SK-N-SH (cell line): Measurements from ENCODE around the gene AFAP1L1. TPM values are rescaled to one million over a fixed set of nuclear protein-coding genes. Genes with fewer than 3 reads are reported as not detected.

Experiments used
- CTCF ChIA-PET: fragments of 300-600, 350-600 bp; formaldehyde crosslinking; extraction: SDS; loops from one replicate; lab custom pipeline; 2021; lab: Yijun Ruan, JAX
- POLR2A ChIA-PET: fragments of 350-600 bp; sonication (Branson Sonifier 250); formaldehyde crosslinking; extraction: SDS; loops from one replicate; lab custom pipeline; 2020; ENCODE audit warnings: antibody characterized with exemption, inconsistent platforms; lab: Yijun Ruan, JAX
- DNase-seq: peaks from one replicate; pipeline ENCODE4 v3.0.0; 2012
- H2AFZ ChIP-seq: fragments of 200-600 bp; sonication (generic); 2 replicates; pipeline ENCODE4 v1.8.1; 2016; ENCODE audit warnings: antibody characterized with exemption, mild to moderate bottlenecking, low read depth
- H3F3A ChIP-seq: fragments of 200-600 bp; sonication (generic); replicated peaks from 2 replicates; pipeline ENCODE3; 2016; ENCODE audit warnings: antibody characterized with exemption, mild to moderate bottlenecking; ENCODE audit not compliant: insufficient read depth
- H3K27ac ChIP-seq, 2 experiments: fragments of 200-500 bp in 1 of 2; fragments of 200-600 bp in 1 of 2; sonication (Bioruptor generic) in 1 of 2; sonication (generic), shearing (Covaris generic) in 1 of 2; 2 replicates each; pipeline versions ENCODE4 v1.5.1 to v1.6.1; 2014 to 2016; ENCODE audit warnings: low read depth in 2 of 2, inconsistent platforms in 1 of 2, low read length in 1 of 2, mild to moderate bottlenecking in 1 of 2, mixed read lengths in 1 of 2
- H3K27me3 ChIP-seq: fragments of 200-600 bp; sonication (generic), shearing (Covaris generic); 2 replicates; pipeline ENCODE4 v1.6.1; 2016; ENCODE audit warnings: mixed run types; ENCODE audit not compliant: insufficient read depth
- H3K36me3 ChIP-seq, 2 experiments: fragments of 200-500 bp in 1 of 2; fragments of 200-600 bp in 1 of 2; sonication (Bioruptor generic) in 1 of 2; sonication (generic) in 1 of 2; replicated peaks in 1 of 2; 2 replicates each; pipeline versions ENCODE3 to v1.5.1; 2014 to 2016; ENCODE audit warnings: low read length in 1 of 2, mild to moderate bottlenecking in 1 of 2; ENCODE audit not compliant: insufficient read depth in 2 of 2, control insufficient read depth in 1 of 2
- H3K4me1 ChIP-seq, 2 experiments: fragments of 200-500 bp in 1 of 2; fragments of 200-600 bp in 1 of 2; sonication (Bioruptor generic) in 1 of 2; sonication (generic), shearing (Covaris generic) in 1 of 2; 2 replicates each; pipeline versions ENCODE4 v1.5.1 to v1.6.1; 2014 to 2016; ENCODE audit warnings: low read depth in 1 of 2, low read length in 1 of 2, mixed run types in 1 of 2; ENCODE audit not compliant: insufficient read depth in 2 of 2, control insufficient read depth in 1 of 2
- H3K4me2 ChIP-seq: fragments of 200-600 bp; sonication (generic), shearing (Covaris generic); 2 replicates; pipeline ENCODE4 v1.6.1; 2017; ENCODE audit warnings: mixed run types
- H3K4me3 ChIP-seq, 2 experiments: fragments of 200-500 bp in 1 of 2; fragments of 200-600 bp in 1 of 2; sonication (Bioruptor generic) in 1 of 2; sonication (generic), shearing (Covaris generic) in 1 of 2; 2 replicates each; pipeline versions ENCODE4 v1.5.1 to v1.8.1; 2014 to 2016; ENCODE audit warnings: low read depth in 2 of 2, inconsistent platforms in 1 of 2, low read length in 1 of 2, mild to moderate bottlenecking in 1 of 2, mixed read lengths in 1 of 2, moderate library complexity in 1 of 2
- H3K79me2 ChIP-seq: fragments of 200-600 bp; sonication (generic); 2 replicates; pipeline ENCODE4 v1.8.1; 2017; ENCODE audit warnings: mild to moderate bottlenecking; ENCODE audit not compliant: insufficient read depth
- H3K9ac ChIP-seq: fragments of 200-600 bp; sonication (generic); 2 replicates; pipeline ENCODE4 v1.6.1; 2017; ENCODE audit warnings: mixed run types
- H3K9me2 ChIP-seq: fragments of 200-600 bp; sonication (generic); 2 replicates; pipeline ENCODE4 v1.6.1; 2017; ENCODE audit warnings: mixed run types
- H3K9me3 ChIP-seq: fragments of 200-600 bp; sonication (generic); 2 replicates; pipeline ENCODE4 v1.6.1; 2017; ENCODE audit warnings: mixed run types, mild to moderate bottlenecking, moderate library complexity
- H4K20me1 ChIP-seq: fragments of 200-600 bp; sonication (generic); 2 replicates; pipeline ENCODE4 v1.6.1; 2017; ENCODE audit warnings: mild to moderate bottlenecking, mixed run types; ENCODE audit not compliant: insufficient read depth
- CHD2 ChIP-seq: fragments of 150-350 bp; IDR thresholded peaks from 2 replicates; pipeline ENCODE4 v1.6.1; 2018; ENCODE audit warnings: low read length; ENCODE audit not compliant: partially characterized antibody
- ELF1 ChIP-seq: IDR thresholded peaks from 2 replicates; pipeline ENCODE4 v1.4.0; 2012
- EZH2phosphoT487 ChIP-seq: fragments of 200-600 bp; sonication (generic); IDR thresholded peaks from 2 replicates; pipeline ENCODE4 v1.6.1; 2017; ENCODE audit warnings: low read depth, mixed run types, mild to moderate bottlenecking, antibody characterized with exemption, moderate library complexity, borderline replicate concordance
- FOXM1 ChIP-seq: IDR thresholded peaks from 2 replicates; pipeline ENCODE4 v1.4.0; 2012; ENCODE audit warnings: low read depth, mild to moderate bottlenecking
- MEF2A ChIP-seq: IDR thresholded peaks from 2 replicates; pipeline ENCODE4 v1.4.0; 2012; ENCODE audit warnings: low read depth, borderline replicate concordance
- NFIC ChIP-seq: IDR thresholded peaks from 2 replicates; pipeline ENCODE4 v1.4.0; 2012; ENCODE audit warnings: borderline replicate concordance
- NRF1 ChIP-seq: IDR thresholded peaks from 2 replicates; pipeline ENCODE4 v1.6.1; 2012; ENCODE audit warnings: low read depth, mild to moderate bottlenecking, low read length
- POLR2AphosphoS5 ChIP-seq: IDR thresholded peaks from 2 replicates; pipeline ENCODE4 v1.6.1; 2012; ENCODE audit warnings: low read depth, low read length
- RAD21 ChIP-seq: IDR thresholded peaks from 2 replicates; pipeline ENCODE4 v1.6.1; 2012; ENCODE audit warnings: mild to moderate bottlenecking, low read length
- RCOR1 ChIP-seq: fragments of 150-350 bp; IDR thresholded peaks from 2 replicates; pipeline ENCODE4 v1.6.1; 2017; ENCODE audit warnings: antibody characterized with exemption, low read length
- REST ChIP-seq: IDR thresholded peaks from 2 replicates; pipeline ENCODE4 v1.6.1; 2012; ENCODE audit warnings: mild to moderate bottlenecking, low read depth, low read length, moderate library complexity
- RFX5 ChIP-seq: IDR thresholded peaks from 2 replicates; pipeline ENCODE4 v1.6.1; 2012; ENCODE audit warnings: mild to moderate bottlenecking, improper control_type of control experiment, low read length
- RXRA ChIP-seq: IDR thresholded peaks from 2 replicates; pipeline ENCODE4 v1.4.0; 2012; ENCODE audit warnings: low read depth, mild to moderate bottlenecking, borderline replicate concordance
- SMC3 ChIP-seq: IDR thresholded peaks from 2 replicates; pipeline ENCODE4 v1.6.1; 2012; ENCODE audit warnings: low read depth, low read length, improper control_type of control experiment
- TAF1 ChIP-seq: IDR thresholded peaks from 2 replicates; pipeline ENCODE4 v1.6.1; 2012; ENCODE audit warnings: low read depth, mild to moderate bottlenecking, low read length, moderate library complexity, borderline replicate concordance
- TCF12 ChIP-seq: IDR thresholded peaks from 2 replicates; pipeline ENCODE4 v1.4.0; 2012
- USF1 ChIP-seq: IDR thresholded peaks from 2 replicates; pipeline ENCODE4 v1.4.0; 2012; ENCODE audit warnings: low read depth, borderline replicate concordance
- YY1 ChIP-seq: IDR thresholded peaks from 2 replicates; pipeline ENCODE4 v1.4.0; 2012; ENCODE audit warnings: low read depth, mild to moderate bottlenecking
- ZBTB33 ChIP-seq: IDR thresholded peaks from 2 replicates; pipeline ENCODE4 v1.4.0; 2012; ENCODE audit warnings: low read depth, borderline replicate concordance
- WGBS: methylation state at CpG from one replicate; pipeline ENCODE4 v1.1.6; 2017; ENCODE audit warnings: low lambda C conversion rate; 5-methylcytosine and 5-hydroxymethylcytosine counted together
- polyA plus RNA-seq, 3 experiments: library from polyadenylated mRNA; depleted of rRNA; stranded (reverse); fragments of >200 nt; gene quantifications; 2 replicates each; pipeline ENCODE4 v1.2.3, GENCODE V29; 2012
- TF ChIP-seq, protein P1 (sequence below): fragments of 150-350 bp; IDR thresholded peaks from 2 replicates; pipeline ENCODE4 v1.6.1; 2016; ENCODE audit warnings: mild to moderate bottlenecking, low read depth, low read length

The AFAP1L1 gene
- polyA plus RNA-seq, 1 of the 3 experiments (the other 2 are of a cell fraction), result 0.82 TPM

GRCh38 chr5:149382517-149383220 is 111.0 kb downstream of the AFAP1L1 start:
- Histone ChIP-seq H3K9ac (no peak overlapping the region), H3F3A (no peaks in the 10 kb centered on the region), H3K4me1 (peaks cover 0 to 48% of the 10 kb centered on the region in 2 experiments; a peak in 1 of 4 replicates), H3K27ac (peak overlapping the region in 1 of 2 experiments; percentile 48; a peak in 1 of 4 replicates), H2AFZ (no peak overlapping the region), H3K79me2 (no peaks in the 10 kb centered on the region), H4K20me1 (no peaks in the 10 kb centered on the region), H3K4me3 (no peak overlapping the region), H3K4me2 (no peak overlapping the region), H3K36me3 (no peaks in the 10 kb centered on the region), H3K9me3 (no peaks in the 10 kb centered on the region), H3K9me2 (no peaks in the 10 kb centered on the region), H3K27me3 (no peaks in the 10 kb centered on the region)
- POLR2A ChIA-PET, result interaction anchor here (1.6 to 4.3 kb wide), 3 partner anchors 40 to 51 kb away, joined by 4 to 40 read pairs (median 16); no protein-coding TSS in a partner anchor
- 84% methylated on average over 12 of the region's 12 CpGs for WGBS
- CTCF ChIA-PET, result interaction anchor here (0.6 to 41.4 kb wide), 19 partner anchors 8 to 793 kb away, joined by 3 to 1751 read pairs (median 4); partner anchors contain the start of gene PCYOX1L
- TF ChIP-seq TAF1, result no peak
- TF ChIP-seq POLR2AphosphoS5, result no peak
- TF ChIP-seq EZH2phosphoT487, result no peak
- TF ChIP-seq, protein P1, sequence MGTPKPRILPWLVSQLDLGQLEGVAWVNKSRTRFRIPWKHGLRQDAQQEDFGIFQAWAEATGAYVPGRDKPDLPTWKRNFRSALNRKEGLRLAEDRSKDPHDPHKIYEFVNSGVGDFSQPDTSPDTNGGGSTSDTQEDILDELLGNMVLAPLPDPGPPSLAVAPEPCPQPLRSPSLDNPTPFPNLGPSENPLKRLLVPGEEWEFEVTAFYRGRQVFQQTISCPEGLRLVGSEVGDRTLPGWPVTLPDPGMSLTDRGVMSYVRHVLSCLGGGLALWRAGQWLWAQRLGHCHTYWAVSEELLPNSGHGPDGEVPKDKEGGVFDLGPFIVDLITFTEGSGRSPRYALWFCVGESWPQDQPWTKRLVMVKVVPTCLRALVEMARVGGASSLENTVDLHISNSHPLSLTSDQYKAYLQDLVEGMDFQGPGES, result no peak
- TF ChIP-seq TCF12, result no peak
- TF ChIP-seq MEF2A, result no peak
- TF ChIP-seq RCOR1, result no peak
- no peak for TF ChIP-seq NFIC
- no peak for TF ChIP-seq FOXM1
- TF ChIP-seq SMC3, result no peak
- no peak for TF ChIP-seq RXRA
- TF ChIP-seq CHD2, result no peak
- TF ChIP-seq RAD21, result no peak
- DNase-seq, result no peak

GRCh38 chr5:149383399-149383798 is 111.7 kb downstream of the AFAP1L1 start:
- peaks cover 0 to 51% of the 10 kb centered on the region in 2 experiments; a peak in 1 of 4 replicates for H3K4me1 ChIP-seq
- ChIA-PET CTCF (interaction anchor here (1.3 to 41.4 kb wide), 4 partner anchors 14 to 179 kb away, joined by 4 to 1751 read pairs (median 94); no protein-coding TSS in a partner anchor), POLR2A (interaction anchor here (2.9 to 4.3 kb wide), 2 partner anchors 40 to 50 kb away, joined by 16 to 40 read pairs; no protein-coding TSS in a partner anchor)
- H3K4me2 ChIP-seq, result no peak overlapping the region
- peak overlapping the region in 1 of 2 experiments; percentile 11; a peak in 1 of 4 replicates for H3K27ac ChIP-seq
- H3K9me3 ChIP-seq, result no peaks in the 10 kb centered on the region
- no peak for DNase-seq
- 97% methylated on average over 6 of the region's 9 CpGs for WGBS
- no peaks in the 10 kb centered on the region for H3K79me2 ChIP-seq
- H3K36me3 ChIP-seq, result no peaks in the 10 kb centered on the region
- no peak for TF ChIP-seq ELF1
- TF ChIP-seq NRF1, result no peak
- TF ChIP-seq YY1, result no peak
- no peak for TF ChIP-seq EZH2phosphoT487
- TF ChIP-seq ZBTB33, result no peak
- no peak for TF ChIP-seq RAD21
- TF ChIP-seq USF1, result no peak
- TF ChIP-seq RFX5, result no peak
- no peak for TF ChIP-seq REST
- H4K20me1 ChIP-seq, result no peaks in the 10 kb centered on the region
- no peak overlapping the region for H3K9ac ChIP-seq
- H3K4me3 ChIP-seq, result no peak overlapping the region
- no peaks in the 10 kb centered on the region for H3K27me3 ChIP-seq
- no peaks in the 10 kb centered on the region for H3F3A ChIP-seq
- H3K9me2 ChIP-seq, result no peaks in the 10 kb centered on the region
- no peak overlapping the region for H2AFZ ChIP-seq
